Measurements from ENCODE around the gene SPATA46. TPM values are rescaled to one million over a fixed set of nuclear protein-coding genes. Genes with fewer than 3 reads are reported as not detected.
A peak's percentile ranks its signal among the peaks of the same experiment; 100 is the strongest.

Gene SPATA46
- total RNA-seq, 2 donors from 2014 or later: not detected

- Histone ChIP-seq H3K36me3 (no peaks in the 10 kb centered on the region), H3K4me3 (no peak overlapping the region), H3K27ac (no peak overlapping the region), H3K9me3 (no peaks in the 10 kb centered on the region), H3K27me3 (no peaks in the 10 kb centered on the region), H3K9ac (ENCODE audit: low read depth in 2 of 2, low read length in 2 of 2) (no peak overlapping the region), H3K4me1 (no peaks in the 10 kb centered on the region)
- TF ChIP-seq, protein P1, sequence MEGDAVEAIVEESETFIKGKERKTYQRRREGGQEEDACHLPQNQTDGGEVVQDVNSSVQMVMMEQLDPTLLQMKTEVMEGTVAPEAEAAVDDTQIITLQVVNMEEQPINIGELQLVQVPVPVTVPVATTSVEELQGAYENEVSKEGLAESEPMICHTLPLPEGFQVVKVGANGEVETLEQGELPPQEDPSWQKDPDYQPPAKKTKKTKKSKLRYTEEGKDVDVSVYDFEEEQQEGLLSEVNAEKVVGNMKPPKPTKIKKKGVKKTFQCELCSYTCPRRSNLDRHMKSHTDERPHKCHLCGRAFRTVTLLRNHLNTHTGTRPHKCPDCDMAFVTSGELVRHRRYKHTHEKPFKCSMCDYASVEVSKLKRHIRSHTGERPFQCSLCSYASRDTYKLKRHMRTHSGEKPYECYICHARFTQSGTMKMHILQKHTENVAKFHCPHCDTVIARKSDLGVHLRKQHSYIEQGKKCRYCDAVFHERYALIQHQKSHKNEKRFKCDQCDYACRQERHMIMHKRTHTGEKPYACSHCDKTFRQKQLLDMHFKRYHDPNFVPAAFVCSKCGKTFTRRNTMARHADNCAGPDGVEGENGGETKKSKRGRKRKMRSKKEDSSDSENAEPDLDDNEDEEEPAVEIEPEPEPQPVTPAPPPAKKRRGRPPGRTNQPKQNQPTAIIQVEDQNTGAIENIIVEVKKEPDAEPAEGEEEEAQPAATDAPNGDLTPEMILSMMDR (IDR thresholded peaks at IDR 0.05): no peak
- DNase-seq: no peak
- intact Hi-C loops (cut with DNase I): no loop called here
Measured at GRCh38 chr1:162397943-162398560, 21.4 kb upstream of the SPATA46 start.

DNA sequence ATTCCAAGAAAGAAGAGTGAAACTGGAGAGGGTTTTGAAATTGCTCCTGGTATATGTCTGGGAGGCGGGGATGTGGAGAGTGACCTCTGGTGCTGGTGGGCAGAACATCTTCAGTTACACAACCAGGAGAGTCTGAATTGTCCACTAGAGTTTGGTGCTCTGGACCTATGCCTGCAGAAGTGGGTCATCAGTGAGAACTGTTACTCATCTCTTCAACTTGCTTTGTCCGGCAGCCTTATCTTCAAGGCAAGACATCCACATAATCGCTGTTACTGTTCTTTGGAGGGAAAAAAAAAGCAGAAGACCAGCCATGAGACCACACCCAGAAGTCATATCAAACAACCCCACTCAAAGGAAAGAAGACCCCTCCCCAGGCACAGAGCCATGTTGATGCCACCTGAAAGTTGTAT is 20.4 kb upstream of the SPATA46 start:
- no peak overlapping the region for H3K4me3 ChIP-seq
- no peaks in the 10 kb centered on the region for H3K27me3 ChIP-seq
- intact Hi-C loops (cut with DNase I): no loop called here
- H3K9ac ChIP-seq (ENCODE audit: low read depth in 2 of 2, low read length in 2 of 2): no peak overlapping the region
- H3K9me3 ChIP-seq: no peaks in the 10 kb centered on the region
- no peak for DNase-seq
- no peaks in the 10 kb centered on the region for H3K4me1 ChIP-seq
- H3K27ac ChIP-seq: no peak overlapping the region
- H3K36me3 ChIP-seq: no peaks in the 10 kb centered on the region
- TF ChIP-seq, protein P1 (IDR thresholded peaks at IDR 0.05): no peak

GRCh38 chr1:162396201-162396906 is 19.7 kb upstream of the SPATA46 start:
- Histone ChIP-seq H3K4me3 (no peak overlapping the region), H3K36me3 (no peaks in the 10 kb centered on the region), H3K27me3 (no peaks in the 10 kb centered on the region), H3K9ac (ENCODE audit: low read depth in 2 of 2, low read length in 2 of 2) (no peak overlapping the region), H3K27ac (no peak overlapping the region), H3K4me1 (no peaks in the 10 kb centered on the region), H3K9me3 (no peaks in the 10 kb centered on the region)
- no peak for DNase-seq
- TF ChIP-seq, protein P1 (IDR thresholded peaks at IDR 0.05): no peak
- intact Hi-C loops (cut with DNase I): no loop called here

DNA sequence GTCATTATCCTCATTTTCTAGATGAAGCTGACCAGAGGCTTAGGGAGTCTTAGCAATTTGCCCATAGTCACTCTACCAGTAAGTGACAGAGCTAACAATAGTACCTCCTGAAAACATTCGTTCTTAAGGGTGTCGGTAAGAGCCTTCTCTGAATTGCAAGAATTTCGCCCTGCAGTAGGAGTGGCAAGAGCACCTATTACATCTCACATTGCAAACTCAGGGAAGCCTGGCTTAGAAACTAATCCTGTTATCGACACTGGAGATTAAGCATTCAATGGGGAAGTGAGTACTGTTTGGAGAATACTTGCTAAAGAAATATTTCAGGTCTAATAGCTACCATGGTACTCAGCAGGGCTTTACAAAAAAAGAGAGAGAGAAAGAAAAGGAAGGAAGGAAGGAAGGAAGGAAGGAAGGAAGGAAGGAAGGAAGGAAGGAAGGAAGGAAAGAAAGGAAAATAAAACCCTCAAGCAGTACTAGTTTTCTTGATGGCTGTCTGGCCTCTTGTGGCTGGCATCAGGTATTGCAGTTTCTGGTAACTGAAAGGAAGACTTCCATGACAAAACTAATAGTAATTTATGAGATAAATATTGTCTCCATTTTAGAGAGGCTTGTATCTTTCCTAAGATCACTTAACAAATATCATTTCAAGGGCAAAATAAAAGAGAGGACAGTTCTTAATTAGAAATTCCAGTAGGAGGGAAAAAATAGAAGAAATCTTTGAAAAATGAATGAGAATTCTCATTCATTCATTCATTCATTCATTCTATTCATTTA is 15.3 kb upstream of the SPATA46 start:
- intact Hi-C loops (cut with DNase I): loop anchor here (5.0 kb wide), 2 partner anchors 40 to 335 kb away; no protein-coding TSS in a partner anchor
- Histone ChIP-seq H3K9me3 (no peaks in the 10 kb centered on the region), H3K4me1 (no peaks in the 10 kb centered on the region), H3K36me3 (no peaks in the 10 kb centered on the region), H3K4me3 (no peak overlapping the region), H3K27ac (no peak overlapping the region), H3K27me3 (no peaks in the 10 kb centered on the region), H3K9ac (ENCODE audit: low read depth in 2 of 2, low read length in 2 of 2) (no peak overlapping the region)
- no peak for DNase-seq
- TF ChIP-seq, protein P1 (IDR thresholded peaks at IDR 0.05): peak; percentile 69

DNA sequence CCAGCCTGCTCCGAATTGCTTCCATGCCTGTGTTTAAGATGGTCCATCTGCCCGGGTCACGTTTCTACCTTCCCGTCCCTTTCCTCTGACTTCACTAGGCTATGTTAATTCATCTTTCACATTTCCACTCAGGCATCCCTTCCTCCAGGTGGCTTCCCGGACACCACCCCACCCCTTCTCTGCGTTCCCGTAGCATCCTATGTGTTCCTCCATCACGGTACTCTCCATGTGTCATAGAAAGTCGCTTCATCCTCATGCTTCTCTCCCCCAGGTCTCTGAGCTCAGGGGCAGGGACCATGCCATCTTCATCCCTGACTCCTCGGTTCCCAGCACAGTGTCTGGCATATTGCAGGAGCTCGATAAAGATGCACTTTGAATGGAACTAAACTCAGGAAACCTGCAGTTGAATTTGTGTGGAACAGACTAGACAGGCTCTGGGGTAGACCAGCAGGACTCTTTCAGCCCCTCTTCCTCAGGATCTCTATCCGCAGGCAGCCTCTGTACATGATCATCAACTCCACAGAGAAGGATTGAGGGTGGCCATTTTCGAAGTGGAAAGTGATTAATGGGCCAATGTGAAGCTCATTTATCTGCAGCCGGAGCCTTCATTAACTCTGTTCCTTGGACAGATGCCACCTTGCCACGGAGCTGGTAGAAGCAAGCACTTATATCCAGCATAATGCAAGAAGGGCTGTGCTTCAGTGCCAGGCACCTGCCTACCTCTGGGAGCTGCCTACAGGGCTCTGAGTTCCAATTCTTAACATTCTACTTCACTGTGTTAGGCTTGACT is 13.9 kb upstream of the SPATA46 start:
- no peak for DNase-seq
- H3K27me3 ChIP-seq: no peaks in the 10 kb centered on the region
- H3K27ac ChIP-seq: no peak overlapping the region
- TF ChIP-seq, protein P1 (IDR thresholded peaks at IDR 0.05): no peak
- no peaks in the 10 kb centered on the region for H3K4me1 ChIP-seq
- H3K36me3 ChIP-seq: no peaks in the 10 kb centered on the region
- intact Hi-C loops (cut with DNase I): loop anchor here (5.0 kb wide), 2 partner anchors 38 to 333 kb away; no protein-coding TSS in a partner anchor
- no peak overlapping the region for H3K4me3 ChIP-seq
- no peak overlapping the region for H3K9ac ChIP-seq (ENCODE audit: low read depth in 2 of 2, low read length in 2 of 2)
- H3K9me3 ChIP-seq: no peaks in the 10 kb centered on the region

All from colonic mucosa (tissue), 4 donors.